Activated CD4-positive, CD25-positive, alpha-beta regulatory T cell treated with anti-CD3 and anti-CD28 coated beads, Interleukin-2, amount 50 U/mL, for 72 hours (primary cell): ENCODE data around the gene CCDC86.
"Not testable (repeated sequence)": the region's sequence is repeated elsewhere in the genome, so short reads cannot be mapped to it uniquely, and the experiment has no call there.

Experiments
- DNase-seq: peaks from one replicate; pipeline ENCODE4 v3.0.0; 2021

Gene CCDC86

GRCh38 chr11:60841797-60842667, at the start of gene CCDC86:
Gene CCDC86 (plus strand): TSS chr11:60842113. CDS start chr11:60842125, 12 bp downstream.
- peak; percentile 99 for DNase-seq

- DNase-seq = no peak
These were observed 49.4 kb upstream of the CCDC86 start for GRCh38 chr11:60792521-60792920.

- no peak for DNase-seq
These were observed 46.6 kb upstream of the CCDC86 start for GRCh38 chr11:60795291-60795690.

- DNase-seq = no peak
These were observed 43.9 kb upstream of the CCDC86 start for GRCh38 chr11:60797846-60798630.

GRCh38 chr11:60798631-60799030, 43.3 kb upstream of the CCDC86 start:
- no peak for DNase-seq

- no peak for DNase-seq
These were observed 40.7 kb upstream of the CCDC86 start for GRCh38 chr11:60801194-60801593.

- DNase-seq = no peak
These were observed 38.5 kb upstream of the CCDC86 start for GRCh38 chr11:60803273-60803936.

GRCh38 chr11:60809249-60809648, 32.7 kb upstream of the CCDC86 start:
- DNase-seq = no peak

- no peak for DNase-seq
These were observed 32.2 kb upstream of the CCDC86 start for GRCh38 chr11:60809691-60810090.

GRCh38 chr11:60810151-60810550, 31.8 kb upstream of the CCDC86 start:
- DNase-seq = no peak

GRCh38 chr11:60810569-60810968, 31.3 kb upstream of the CCDC86 start:
- DNase-seq = no peak

GRCh38 chr11:60813324-60813723, 28.6 kb upstream of the CCDC86 start:
- no peak for DNase-seq

- no peak for DNase-seq
These were observed 27.8 kb upstream of the CCDC86 start for GRCh38 chr11:60814112-60814511.

- DNase-seq = no peak
These were observed 25.2 kb upstream of the CCDC86 start for GRCh38 chr11:60816590-60817157.

- no peak for DNase-seq
These were observed 23.9 kb upstream of the CCDC86 start for GRCh38 chr11:60818057-60818456.

GRCh38 chr11:60821827-60822599, 19.9 kb upstream of the CCDC86 start:
- DNase-seq = no peak

GRCh38 chr11:60823745-60824306, 18.1 kb upstream of the CCDC86 start:
- DNase-seq = not testable (repeated sequence)

GRCh38 chr11:60825118-60825517, 16.8 kb upstream of the CCDC86 start:
- no peak for DNase-seq

- DNase-seq = no peak
These were observed 16.1 kb upstream of the CCDC86 start for GRCh38 chr11:60825790-60826189.

GRCh38 chr11:60830478-60831142, 11.3 kb upstream of the CCDC86 start:
- DNase-seq = no peak

GRCh38 chr11:60831143-60831500, 10.8 kb upstream of the CCDC86 start:
- peak; percentile 79 for DNase-seq
